Ascending aorta (tissue), 2 donors: Measurements from ENCODE around the gene CAPN9. TPM values are rescaled to one million over a fixed set of nuclear protein-coding genes. Genes with fewer than 3 reads are reported as not detected.
A peak's percentile ranks its signal among the peaks of the same experiment; 100 is the strongest.
"Not testable (repeated sequence)": the region's sequence is repeated elsewhere in the genome, so short reads cannot be mapped to it uniquely, and the experiment has no call there.

Source experiments
- DNase-seq, 2 donors: peaks; one replicate each; pipeline ENCODE4 v3.0.0-alpha.2; 2019; ENCODE audit warnings: low spot score in 2 of 2
- H3K27ac ChIP-seq, 2 donors: fragments of 200-600 bp; sonication (generic); one replicate each; pipeline ENCODE4 v1.5.1; 2016 to 2017; ENCODE audit warnings: mild to moderate bottlenecking in 1 of 2
- H3K27me3 ChIP-seq: fragments of 200-600 bp; sonication (generic); one replicate; pipeline ENCODE4 v1.5.1; 2017
- H3K36me3 ChIP-seq, 2 donors: fragments of 200-600 bp; sonication (generic); one replicate each; pipeline ENCODE4 v1.5.1; 2016
- H3K4me1 ChIP-seq, 2 donors: fragments of 200-600 bp; sonication (generic); one replicate each; pipeline ENCODE4 v1.5.1; 2016 to 2017; ENCODE audit warnings: mild to moderate bottlenecking in 1 of 2
- H3K4me3 ChIP-seq, 2 donors: fragments of 200-600 bp; sonication (generic); one replicate each; pipeline ENCODE4 v1.5.1; 2016 to 2017; ENCODE audit warnings: mild to moderate bottlenecking in 1 of 2
- H3K9me3 ChIP-seq, 2 donors: fragments of 200-600 bp; sonication (generic); one replicate each; pipeline ENCODE4 v1.5.1; 2016
- intact Hi-C: fragments of 100-400 bp; cut with DNase I; formaldehyde crosslinking; loops from one replicate; pipeline ENCODE4 v1.15.1; 2023
- total RNA-seq: library from RNA; depleted of rRNA; stranded (reverse); fragments of >200 nt; gene quantifications from one replicate; pipeline ENCODE4 v1.1.0, GENCODE V29; 2016
- TF ChIP-seq, protein P1 (sequence below), 3 experiments: fragments of 200-600 bp in 2 of 3; fragments of 450-650 bp in 1 of 3; sonication (generic) in 2 of 3; IDR thresholded peaks; one replicate each; pipeline ENCODE4 v1.5.1; 2016 to 2019; ENCODE audit warnings: antibody characterized with exemption in 3 of 3, mild to moderate bottlenecking in 1 of 3, moderate library complexity in 1 of 3

CAPN9 gene
- total RNA-seq, 1 donor from 2014 or later: not detected

DNA sequence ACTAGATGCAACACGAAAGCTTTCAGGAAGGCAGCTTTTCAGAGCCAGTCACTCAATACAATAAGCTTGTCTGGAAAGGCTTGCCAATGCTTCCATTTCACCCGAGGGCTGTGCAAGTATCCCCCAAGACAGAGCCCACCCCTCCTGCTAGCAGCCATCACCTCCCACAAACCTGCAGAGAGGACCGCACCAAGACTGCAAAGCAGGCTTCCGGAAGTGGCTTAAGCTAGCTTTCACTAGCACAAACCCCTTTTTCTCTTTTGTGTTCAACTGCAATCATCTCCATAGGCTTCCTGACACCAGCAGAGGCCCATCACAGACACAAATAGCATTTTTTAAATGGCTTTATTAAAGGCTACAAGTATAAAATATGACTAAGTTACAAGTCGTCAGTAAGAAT is 89.6 kb downstream of the CAPN9 start:
- H3K27ac ChIP-seq: no peak overlapping the region
- peak in 1 of 2 donors; percentile 12 for DNase-seq
- no peaks in the 10 kb centered on the region for H3K9me3 ChIP-seq
- no peaks in the 10 kb centered on the region for H3K27me3 ChIP-seq
- intact Hi-C loops: no loop called here
- no peak overlapping the region for H3K4me3 ChIP-seq
- TF ChIP-seq, protein P1, sequence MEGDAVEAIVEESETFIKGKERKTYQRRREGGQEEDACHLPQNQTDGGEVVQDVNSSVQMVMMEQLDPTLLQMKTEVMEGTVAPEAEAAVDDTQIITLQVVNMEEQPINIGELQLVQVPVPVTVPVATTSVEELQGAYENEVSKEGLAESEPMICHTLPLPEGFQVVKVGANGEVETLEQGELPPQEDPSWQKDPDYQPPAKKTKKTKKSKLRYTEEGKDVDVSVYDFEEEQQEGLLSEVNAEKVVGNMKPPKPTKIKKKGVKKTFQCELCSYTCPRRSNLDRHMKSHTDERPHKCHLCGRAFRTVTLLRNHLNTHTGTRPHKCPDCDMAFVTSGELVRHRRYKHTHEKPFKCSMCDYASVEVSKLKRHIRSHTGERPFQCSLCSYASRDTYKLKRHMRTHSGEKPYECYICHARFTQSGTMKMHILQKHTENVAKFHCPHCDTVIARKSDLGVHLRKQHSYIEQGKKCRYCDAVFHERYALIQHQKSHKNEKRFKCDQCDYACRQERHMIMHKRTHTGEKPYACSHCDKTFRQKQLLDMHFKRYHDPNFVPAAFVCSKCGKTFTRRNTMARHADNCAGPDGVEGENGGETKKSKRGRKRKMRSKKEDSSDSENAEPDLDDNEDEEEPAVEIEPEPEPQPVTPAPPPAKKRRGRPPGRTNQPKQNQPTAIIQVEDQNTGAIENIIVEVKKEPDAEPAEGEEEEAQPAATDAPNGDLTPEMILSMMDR (IDR thresholded peaks at IDR 0.05): no peak
- H3K36me3 ChIP-seq: peaks cover 22 to 28% of the 10 kb centered on the region in 2 donors
- H3K4me1 ChIP-seq: peaks cover 0 to 22% of the 10 kb centered on the region in 2 donors

GRCh38 chr1:230839173-230839572 is 92.0 kb downstream of the CAPN9 start:
- TF ChIP-seq, protein P1 (IDR thresholded peaks at IDR 0.05): no peak
- Histone ChIP-seq H3K9me3 (no peaks in the 10 kb centered on the region), H3K27me3 (no peaks in the 10 kb centered on the region), H3K27ac (peak overlapping the region in 1 of 2 donors; percentile 19), H3K4me1 (peaks cover 0 to 22% of the 10 kb centered on the region in 2 donors), H3K36me3 (peaks cover 38 to 50% of the 10 kb centered on the region in 2 donors), H3K4me3 (no peak overlapping the region)
- DNase-seq: peak in 1 of 2 donors; percentile 46
- intact Hi-C loops: no loop called here

- peak in 1 of 2 donors; percentile 55 for DNase-seq
- H3K36me3 ChIP-seq: peaks cover 27 to 38% of the 10 kb centered on the region in 2 donors
- peak overlapping the region; percentile 41 to 46 for H3K27ac ChIP-seq
- H3K9me3 ChIP-seq: no peaks in the 10 kb centered on the region
- H3K27me3 ChIP-seq: no peaks in the 10 kb centered on the region
- H3K4me1 ChIP-seq: peaks cover 1 to 33% of the 10 kb centered on the region in 2 donors
- intact Hi-C loops: no loop called here
- TF ChIP-seq, protein P1 (IDR thresholded peaks at IDR 0.05): no peak
- no peak overlapping the region for H3K4me3 ChIP-seq
These were observed 95.6 kb downstream of the CAPN9 start for GRCh38 chr1:230842801-230843200.

GRCh38 chr1:230843503-230844309 is 96.5 kb downstream of the CAPN9 start:
- peak in 1 of 2 donors; percentile 59 for DNase-seq
- intact Hi-C loops: no loop called here
- Histone ChIP-seq H3K36me3 (peaks cover 17 to 29% of the 10 kb centered on the region in 2 donors), H3K4me1 (peaks cover 4 to 40% of the 10 kb centered on the region in 2 donors), H3K9me3 (no peaks in the 10 kb centered on the region), H3K27me3 (no peaks in the 10 kb centered on the region), H3K27ac (peak overlapping the region; percentile 41 to 46), H3K4me3 (no peak overlapping the region)
- TF ChIP-seq, protein P1 (IDR thresholded peaks at IDR 0.05): no peak

GRCh38 chr1:230844561-230844960 is 97.4 kb downstream of the CAPN9 start:
- peak overlapping the region; percentile 46 to 60 for H3K27ac ChIP-seq
- intact Hi-C loops: no loop called here
- H3K36me3 ChIP-seq: peaks cover 16 to 24% of the 10 kb centered on the region in 2 donors
- H3K27me3 ChIP-seq: no peaks in the 10 kb centered on the region
- H3K4me1 ChIP-seq: peaks cover 10 to 46% of the 10 kb centered on the region in 2 donors
- no peak overlapping the region for H3K4me3 ChIP-seq
- TF ChIP-seq, protein P1 (IDR thresholded peaks at IDR 0.05): no peak
- H3K9me3 ChIP-seq: no peaks in the 10 kb centered on the region
- peak in 1 of 2 donors; percentile 55 for DNase-seq

DNA sequence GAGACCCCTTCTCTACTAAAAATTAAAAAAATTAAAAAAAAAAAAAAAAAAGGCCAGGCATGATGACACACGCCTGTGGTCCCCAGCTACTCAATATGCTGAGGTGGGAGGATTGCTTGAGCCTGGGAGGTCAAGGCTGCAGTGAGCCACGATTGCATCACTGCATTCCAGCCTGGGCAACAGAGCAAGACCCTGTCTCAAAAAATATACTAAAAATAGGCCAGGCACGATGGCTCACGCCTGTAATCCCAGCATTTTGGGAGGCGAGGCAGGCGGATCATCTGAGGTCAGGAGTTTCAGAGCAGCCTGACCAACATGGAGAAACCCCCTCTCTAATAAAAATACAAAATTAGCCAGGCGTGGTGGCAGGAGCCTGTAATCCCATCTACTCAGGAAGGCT is 98.0 kb downstream of the CAPN9 start:
- H3K9me3 ChIP-seq, H3K27me3 ChIP-seq, intact Hi-C loops, H3K4me3 ChIP-seq, DNase-seq: not testable (repeated sequence)
- peaks cover 16 to 24% of the 10 kb centered on the region in 2 donors for H3K36me3 ChIP-seq
- H3K27ac ChIP-seq: peak overlapping the region; percentile 46 to 60
- peaks cover 10 to 52% of the 10 kb centered on the region in 2 donors for H3K4me1 ChIP-seq
